Panc1 (cell line): ENCODE measurements around the gene G6PC2. TPM values are rescaled to one million over a fixed set of nuclear protein-coding genes. Genes with fewer than 3 reads are reported as not detected.

Experiments used
- ATAC-seq: fragments of 200-7000 bp; cut with Tn5 transposase; 2 replicates; pipeline ENCODE4 v1.9.1; 2020; ENCODE audit warnings: mild to moderate bottlenecking, moderate library complexity
- BruUV-seq: library from RNA; stranded (reverse); fragments of 400-500 nt; replicated peaks from 2 replicates; lab custom pipeline; 2021; lab: Mats Ljungman, UMichigan
- CTCF ChIA-PET: fragments of 300-600 bp; sonication (Branson Sonifier 250); formaldehyde crosslinking; loops from one replicate; lab custom pipeline; 2022; ENCODE audit warnings: antibody characterized with exemption; lab: Charles Lee
- POLR2A ChIA-PET: fragments of 300-600 bp; sonication (Branson Sonifier 250); formaldehyde crosslinking; loops from one replicate; lab custom pipeline; 2022; ENCODE audit warnings: antibody characterized with exemption; lab: Charles Lee
- DNase-seq: peaks from one replicate; pipeline ENCODE4 v3.0.0-alpha.2; 2010; ENCODE audit warnings: low read depth, low spot score
- H3K27ac ChIP-seq: 2 replicates; pipeline ENCODE4 v1.5.1; 2011; ENCODE audit warnings: mild to moderate bottlenecking, low read length, inconsistent platforms
- H3K27me3 ChIP-seq: fragments of 200-500 bp; sonication (Bioruptor generic); 2 replicates; pipeline ENCODE4 v1.6.0; 2014; ENCODE audit warnings: low read length, inconsistent platforms; ENCODE audit not compliant: control insufficient read depth, insufficient read depth
- H3K36me3 ChIP-seq: fragments of 200-500 bp; sonication (Bioruptor generic); 2 replicates; pipeline ENCODE4 v1.5.1; 2014; ENCODE audit warnings: inconsistent platforms, mild to moderate bottlenecking, low read length, moderate library complexity; ENCODE audit not compliant: control insufficient read depth, insufficient read depth
- H3K4me1 ChIP-seq: 2 replicates; pipeline ENCODE4 v1.5.1; 2011; ENCODE audit warnings: inconsistent platforms, mild to moderate bottlenecking, low read length, moderate library complexity; ENCODE audit not compliant: control insufficient read depth, insufficient read depth
- H3K4me3 ChIP-seq, 2 experiments: 2 replicates each; pipeline ENCODE4 v1.5.1; 2011 to 2012; ENCODE audit warnings: low read depth in 2 of 2, low read length in 2 of 2, mild to moderate bottlenecking in 2 of 2, inconsistent platforms in 1 of 2, moderate library complexity in 1 of 2
- H3K9me3 ChIP-seq: fragments of 200-500 bp; sonication (Bioruptor generic); 2 replicates; pipeline ENCODE4 v1.5.1; 2014; ENCODE audit warnings: low read depth, mild to moderate bottlenecking, inconsistent platforms, low read length, moderate library complexity; ENCODE audit not compliant: control insufficient read depth, insufficient read depth
- POLR2AphosphoS5 ChIP-seq: IDR thresholded peaks from 2 replicates; pipeline ENCODE4 v1.6.1; 2012; ENCODE audit warnings: mild to moderate bottlenecking, low read depth, low read length, moderate library complexity
- SIN3A ChIP-seq: IDR thresholded peaks from 2 replicates; pipeline ENCODE4 v1.6.1; 2012; ENCODE audit warnings: low read depth, mild to moderate bottlenecking, low read length, moderate library complexity, borderline replicate concordance; ENCODE audit not compliant: insufficient read depth
- TCF7L2 ChIP-seq: IDR thresholded peaks from 2 replicates; pipeline ENCODE4 v1.6.1; 2011; ENCODE audit warnings: mild to moderate bottlenecking, low read depth, low read length, inconsistent platforms
- in situ Hi-C: cut with HindIII; loops from 2 replicates; pipeline ENCODE4 v1.10.0; 2016; ENCODE audit warnings: low sequenced_read_pairs, low pct_unique_long_range_greater_than_20kb
- intact Hi-C: fragments of 100-400 bp; cut with micrococcal nuclease; formaldehyde crosslinking; loops from one replicate; pipeline ENCODE4 v1.10.0; 2022; ENCODE audit not compliant: unreplicated experiment
- total RNA-seq: library from RNA; stranded (reverse); gene quantifications from one replicate; pipeline ENCODE4 v1.2.1, GENCODE V29; 2021; ENCODE audit not compliant: unreplicated experiment
- TF ChIP-seq, protein P1 (sequence below), 2 experiments: IDR thresholded peaks; 2 replicates each; pipeline ENCODE4 v1.6.1; 2011 to 2012; ENCODE audit warnings: low read depth in 2 of 2, control low read depth in 1 of 2, low read length in 1 of 2, mild to moderate bottlenecking in 1 of 2, moderate library complexity in 1 of 2; ENCODE audit not compliant: insufficient read depth in 1 of 2
- TF ChIP-seq, protein P2 (sequence below): fragments of 450-650 bp; IDR thresholded peaks from 2 replicates; pipeline ENCODE4 v1.5.1; 2017; ENCODE audit warnings: mild to moderate bottlenecking

Gene G6PC2
- total RNA-seq, 1 experiment from 2014 or later: not detected

DNA sequence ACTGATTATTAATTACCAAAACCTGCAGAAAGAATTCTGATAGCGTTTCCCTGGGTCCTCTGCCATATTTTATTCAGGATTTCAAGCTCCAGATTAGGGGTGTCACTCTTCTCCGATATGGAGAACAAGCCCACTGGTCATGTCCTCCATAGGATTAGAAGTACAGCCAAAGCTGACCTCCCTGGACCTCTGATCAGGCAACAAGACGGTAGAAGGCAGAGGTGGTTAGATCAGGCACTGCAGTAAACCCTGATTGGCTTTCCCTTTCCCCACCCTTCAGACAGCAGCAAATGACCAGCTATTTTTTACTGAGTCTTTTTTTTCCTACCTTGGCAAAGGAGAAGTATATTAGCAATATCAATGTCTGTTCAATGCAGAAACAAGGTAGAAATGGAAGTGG, 48.6 kb upstream of the G6PC2 start:
- DNase-seq: no peak
- intact Hi-C loops: no loop called here

DNA sequence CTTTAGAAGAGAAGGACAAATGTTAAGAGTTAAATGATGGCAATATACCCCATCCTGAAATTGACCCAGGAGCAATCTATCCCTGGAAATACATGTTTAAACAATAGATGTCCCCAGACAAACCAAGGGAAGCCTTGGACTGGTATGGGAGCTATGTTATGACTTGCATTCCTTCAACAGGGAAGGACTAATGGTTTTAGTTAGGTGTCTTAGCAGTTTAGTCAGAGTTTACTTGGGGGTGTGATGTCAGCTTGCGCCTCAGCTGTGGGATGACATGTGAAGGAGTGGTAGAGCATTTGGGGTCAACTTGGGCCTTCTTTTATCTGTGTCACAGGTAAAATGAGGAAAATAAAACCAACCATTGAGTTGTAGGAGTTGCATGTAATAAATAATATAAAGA, 47.6 kb upstream of the G6PC2 start:
- CTCF ChIA-PET: no interaction called here
- ATAC-seq (no peak), DNase-seq (no peak)
- H3K4me1 ChIP-seq: no peaks in the 10 kb centered on the region
- H3K27me3 ChIP-seq: no peaks in the 10 kb centered on the region
- in situ Hi-C loops: no loop called here
- H3K27ac ChIP-seq: no peak overlapping the region
- H3K36me3 ChIP-seq: no peaks in the 10 kb centered on the region
- no peak overlapping the region for H3K4me3 ChIP-seq
- no TSS peak for BruUV-seq
- no peaks in the 10 kb centered on the region for H3K9me3 ChIP-seq
- POLR2A ChIA-PET: no interaction called here
- intact Hi-C loops: no loop called here
- TF ChIP-seq POLR2AphosphoS5 (no peak), TCF7L2 (no peak), SIN3A (no peak)
- TF ChIP-seq, protein P1, sequence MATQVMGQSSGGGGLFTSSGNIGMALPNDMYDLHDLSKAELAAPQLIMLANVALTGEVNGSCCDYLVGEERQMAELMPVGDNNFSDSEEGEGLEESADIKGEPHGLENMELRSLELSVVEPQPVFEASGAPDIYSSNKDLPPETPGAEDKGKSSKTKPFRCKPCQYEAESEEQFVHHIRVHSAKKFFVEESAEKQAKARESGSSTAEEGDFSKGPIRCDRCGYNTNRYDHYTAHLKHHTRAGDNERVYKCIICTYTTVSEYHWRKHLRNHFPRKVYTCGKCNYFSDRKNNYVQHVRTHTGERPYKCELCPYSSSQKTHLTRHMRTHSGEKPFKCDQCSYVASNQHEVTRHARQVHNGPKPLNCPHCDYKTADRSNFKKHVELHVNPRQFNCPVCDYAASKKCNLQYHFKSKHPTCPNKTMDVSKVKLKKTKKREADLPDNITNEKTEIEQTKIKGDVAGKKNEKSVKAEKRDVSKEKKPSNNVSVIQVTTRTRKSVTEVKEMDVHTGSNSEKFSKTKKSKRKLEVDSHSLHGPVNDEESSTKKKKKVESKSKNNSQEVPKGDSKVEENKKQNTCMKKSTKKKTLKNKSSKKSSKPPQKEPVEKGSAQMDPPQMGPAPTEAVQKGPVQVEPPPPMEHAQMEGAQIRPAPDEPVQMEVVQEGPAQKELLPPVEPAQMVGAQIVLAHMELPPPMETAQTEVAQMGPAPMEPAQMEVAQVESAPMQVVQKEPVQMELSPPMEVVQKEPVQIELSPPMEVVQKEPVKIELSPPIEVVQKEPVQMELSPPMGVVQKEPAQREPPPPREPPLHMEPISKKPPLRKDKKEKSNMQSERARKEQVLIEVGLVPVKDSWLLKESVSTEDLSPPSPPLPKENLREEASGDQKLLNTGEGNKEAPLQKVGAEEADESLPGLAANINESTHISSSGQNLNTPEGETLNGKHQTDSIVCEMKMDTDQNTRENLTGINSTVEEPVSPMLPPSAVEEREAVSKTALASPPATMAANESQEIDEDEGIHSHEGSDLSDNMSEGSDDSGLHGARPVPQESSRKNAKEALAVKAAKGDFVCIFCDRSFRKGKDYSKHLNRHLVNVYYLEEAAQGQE (IDR thresholded peaks at IDR 0.05; ENCODE audit: insufficient read depth in 1 of 2, low read depth in 2 of 2, low read length in 1 of 2): no peak
- TF ChIP-seq, protein P2, sequence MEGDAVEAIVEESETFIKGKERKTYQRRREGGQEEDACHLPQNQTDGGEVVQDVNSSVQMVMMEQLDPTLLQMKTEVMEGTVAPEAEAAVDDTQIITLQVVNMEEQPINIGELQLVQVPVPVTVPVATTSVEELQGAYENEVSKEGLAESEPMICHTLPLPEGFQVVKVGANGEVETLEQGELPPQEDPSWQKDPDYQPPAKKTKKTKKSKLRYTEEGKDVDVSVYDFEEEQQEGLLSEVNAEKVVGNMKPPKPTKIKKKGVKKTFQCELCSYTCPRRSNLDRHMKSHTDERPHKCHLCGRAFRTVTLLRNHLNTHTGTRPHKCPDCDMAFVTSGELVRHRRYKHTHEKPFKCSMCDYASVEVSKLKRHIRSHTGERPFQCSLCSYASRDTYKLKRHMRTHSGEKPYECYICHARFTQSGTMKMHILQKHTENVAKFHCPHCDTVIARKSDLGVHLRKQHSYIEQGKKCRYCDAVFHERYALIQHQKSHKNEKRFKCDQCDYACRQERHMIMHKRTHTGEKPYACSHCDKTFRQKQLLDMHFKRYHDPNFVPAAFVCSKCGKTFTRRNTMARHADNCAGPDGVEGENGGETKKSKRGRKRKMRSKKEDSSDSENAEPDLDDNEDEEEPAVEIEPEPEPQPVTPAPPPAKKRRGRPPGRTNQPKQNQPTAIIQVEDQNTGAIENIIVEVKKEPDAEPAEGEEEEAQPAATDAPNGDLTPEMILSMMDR: no peak

More for the DNA sequence above, 48.6 kb upstream of the G6PC2 start:
- Histone ChIP-seq H3K27me3 (no peaks in the 10 kb centered on the region), H3K36me3 (no peaks in the 10 kb centered on the region), H3K9me3 (no peaks in the 10 kb centered on the region), H3K27ac (no peak overlapping the region), H3K4me3 (no peak overlapping the region), H3K4me1 (no peaks in the 10 kb centered on the region)
- POLR2A ChIA-PET: no interaction called here
- BruUV-seq: no TSS peak
- ATAC-seq: no peak
- in situ Hi-C loops: no loop called here
- no peak for TF ChIP-seq SIN3A
- TF ChIP-seq, protein P1 (IDR thresholded peaks at IDR 0.05; ENCODE audit: insufficient read depth in 1 of 2, low read depth in 2 of 2, low read length in 1 of 2): no peak
- no peak for TF ChIP-seq POLR2AphosphoS5
- TF ChIP-seq TCF7L2: no peak
- TF ChIP-seq, protein P2: no peak
- CTCF ChIA-PET: no interaction called here
